Neural cell (in vitro differentiated cells): ENCODE data around the gene DHRS1.

ENCODE experiments used
- CTCF ChIP-seq: fragments of 450-650 bp; IDR thresholded peaks from 2 replicates; pipeline ENCODE4 v1.5.1; 2014; ENCODE audit warnings: antibody characterized with exemption, mild to moderate bottlenecking, moderate library complexity; ENCODE audit not compliant: poor library complexity, severe bottlenecking
- EP300 ChIP-seq: fragments of 450-650 bp; conservative IDR thresholded peaks from 2 replicates; pipeline ENCODE4 v1.6.1; 2014; ENCODE audit warnings: antibody characterized with exemption, mild to moderate bottlenecking, moderate library complexity; ENCODE audit not compliant: poor library complexity, severe bottlenecking
- EZH2 ChIP-seq: fragments of 200-600, 300-800 bp; shearing (Covaris generic), sonication (generic); IDR thresholded peaks from 2 replicates; pipeline ENCODE4 v1.6.1; 2014; ENCODE audit warnings: antibody characterized with exemption, low read length, borderline replicate concordance, mild to moderate bottlenecking; ENCODE audit not compliant: insufficient read depth, poor library complexity, severe bottlenecking
- MXI1 ChIP-seq: fragments of 450-650 bp; conservative IDR thresholded peaks from 2 replicates; pipeline ENCODE4 v1.6.1; 2014; ENCODE audit warnings: antibody characterized with exemption, mild to moderate bottlenecking; ENCODE audit not compliant: poor library complexity, severe bottlenecking
- POLR2AphosphoS5 ChIP-seq: IDR thresholded peaks from 2 replicates; pipeline ENCODE4 v1.6.1; 2012
- TAF1 ChIP-seq: IDR thresholded peaks from 2 replicates; pipeline ENCODE4 v1.6.1; 2012; ENCODE audit warnings: low read depth

GRCh38 chr14:24289649-24290280 lies 9.8 kb downstream of the DHRS1 start:
- no peak for TF ChIP-seq CTCF
- no peak for TF ChIP-seq EZH2
- TF ChIP-seq TAF1 = no peak
- TF ChIP-seq MXI1 = no peak
- TF ChIP-seq POLR2AphosphoS5 = no peak
- no peak for TF ChIP-seq EP300
